Activated T-cell treated with anti-CD3 and anti-CD28 coated beads for 48 hours (primary cell): ENCODE results near the gene MCRIP1.

Source experiments
- DNase-seq: peaks from one replicate; pipeline ENCODE4 v3.0.0-alpha.2; 2020; ENCODE audit warnings: low read depth

Gene MCRIP1

GRCh38 chr17:81819708-81820107, 13.4 kb downstream of the MCRIP1 start:
- DNase-seq, result no peak

DNA sequence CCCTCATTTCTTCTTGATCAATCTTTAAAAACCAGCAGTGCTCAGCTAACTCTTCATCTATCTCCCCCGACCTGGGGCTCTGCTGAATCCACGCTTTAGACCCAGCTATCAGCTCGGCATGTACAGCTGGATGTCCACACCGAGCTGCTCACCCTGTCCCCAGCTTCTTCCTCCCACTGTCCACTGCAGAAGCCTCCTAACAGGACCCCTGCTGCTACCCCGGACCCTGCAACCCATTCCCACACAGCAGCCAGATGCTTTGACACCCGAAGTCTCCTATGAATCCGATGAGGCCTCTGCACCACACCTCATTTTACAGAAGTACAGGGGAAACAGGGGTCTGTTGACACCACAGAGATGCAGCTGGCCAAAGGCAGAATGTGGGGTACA, 15.3 kb downstream of the MCRIP1 start:
- DNase-seq, result no peak

GRCh38 chr17:81815646-81815986, 17.5 kb downstream of the MCRIP1 start:
- no peak for DNase-seq

- no peak for DNase-seq
Observed at GRCh38 chr17:81814748-81815645, 18.1 kb downstream of the MCRIP1 start.

- no peak for DNase-seq
Observed at GRCh38 chr17:81813861-81814683, 19.0 kb downstream of the MCRIP1 start.

DNA sequence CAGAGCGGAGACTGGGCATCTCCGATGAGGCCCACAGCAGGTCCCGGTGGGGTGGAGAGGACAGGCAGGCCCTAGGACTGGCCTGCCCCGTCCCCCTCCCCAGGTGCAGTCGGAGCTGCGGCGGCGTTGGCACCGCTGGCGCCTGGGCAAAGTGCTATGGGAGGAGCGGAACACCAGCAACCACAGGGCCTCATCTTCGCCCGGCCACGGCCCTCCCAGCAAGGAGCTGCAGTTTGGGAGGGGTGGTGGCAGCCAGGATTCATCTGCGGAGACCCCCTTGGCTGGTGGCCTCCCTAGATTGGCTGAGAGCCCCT, 19.8 kb downstream of the MCRIP1 start:
- no peak for DNase-seq

GRCh38 chr17:81812571-81813370, 20.3 kb downstream of the MCRIP1 start:
- no peak for DNase-seq

- DNase-seq, result no peak
Observed at GRCh38 chr17:81811705-81812570, 21.2 kb downstream of the MCRIP1 start.

- DNase-seq, result no peak
Observed at GRCh38 chr17:81810892-81811704, 22.0 kb downstream of the MCRIP1 start.

- DNase-seq, result no peak
Observed at GRCh38 chr17:81810476-81810875, 22.6 kb downstream of the MCRIP1 start.

DNA sequence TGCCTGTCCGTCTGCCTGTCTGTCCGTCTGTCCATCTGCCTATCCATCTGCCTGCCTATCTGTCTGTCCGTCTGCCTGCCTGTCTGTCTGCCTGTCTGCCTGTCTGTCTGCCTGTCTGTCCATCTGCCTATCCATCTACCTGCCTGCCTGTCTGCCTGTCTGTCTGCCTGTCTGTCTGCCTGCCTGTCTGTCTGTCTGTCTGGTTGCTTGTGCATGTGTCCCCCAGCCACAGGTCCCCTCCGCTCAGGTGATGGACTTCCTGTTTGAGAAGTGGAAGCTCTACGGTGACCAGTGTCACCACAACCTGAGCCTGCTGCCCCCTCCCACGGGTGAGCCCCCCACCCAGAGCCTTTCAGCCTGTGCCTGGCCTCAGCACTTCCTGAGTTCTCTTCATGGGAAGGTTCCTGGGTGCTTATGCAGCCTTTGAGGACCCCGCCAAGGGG, 23.5 kb downstream of the MCRIP1 start:
- DNase-seq, result no peak

- no peak for DNase-seq
Observed at GRCh38 chr17:81808778-81809555, 24.1 kb downstream of the MCRIP1 start.

GRCh38 chr17:81807839-81808238, 25.3 kb downstream of the MCRIP1 start:
- no peak for DNase-seq

GRCh38 chr17:81807210-81807719, 25.8 kb downstream of the MCRIP1 start:
- DNase-seq, result no peak

DNA sequence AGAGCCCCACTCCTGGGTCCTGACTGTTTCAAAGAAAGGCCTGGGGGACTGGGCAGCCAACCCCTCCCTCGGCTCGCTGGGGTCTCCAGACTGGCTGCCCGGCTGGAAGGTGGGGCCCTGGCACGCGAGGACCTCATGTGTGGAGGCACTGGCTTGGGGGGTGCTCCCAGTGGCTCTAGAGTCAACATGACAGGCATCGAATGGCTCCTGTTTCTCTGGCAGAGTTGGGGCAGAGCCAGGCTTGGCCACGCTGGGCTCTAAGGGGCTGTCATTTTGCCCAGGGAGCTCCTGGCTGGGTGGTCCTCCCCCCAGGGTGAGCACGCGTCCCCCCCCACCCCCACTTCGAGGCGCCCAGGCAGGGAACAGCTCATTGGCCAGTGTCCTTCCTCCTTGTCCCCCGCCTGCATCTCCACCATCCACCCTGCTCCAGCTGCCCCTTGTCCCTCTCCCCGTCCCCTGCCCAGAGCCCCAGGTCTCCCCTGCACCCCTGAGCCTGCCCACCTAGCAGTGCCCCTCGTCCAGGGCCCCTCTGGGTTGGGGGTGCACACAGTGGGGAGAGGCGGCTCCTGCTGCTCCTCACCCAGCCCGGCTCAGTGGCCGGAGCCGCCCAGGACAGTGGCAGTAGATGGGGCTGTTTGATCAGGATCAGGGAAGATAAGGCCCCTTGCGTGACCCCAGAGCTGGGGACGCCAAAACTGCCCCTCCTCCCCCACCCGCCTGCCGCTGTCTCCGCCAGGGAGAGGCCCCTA, 26.5 kb downstream of the MCRIP1 start:
- no peak for DNase-seq

DNA sequence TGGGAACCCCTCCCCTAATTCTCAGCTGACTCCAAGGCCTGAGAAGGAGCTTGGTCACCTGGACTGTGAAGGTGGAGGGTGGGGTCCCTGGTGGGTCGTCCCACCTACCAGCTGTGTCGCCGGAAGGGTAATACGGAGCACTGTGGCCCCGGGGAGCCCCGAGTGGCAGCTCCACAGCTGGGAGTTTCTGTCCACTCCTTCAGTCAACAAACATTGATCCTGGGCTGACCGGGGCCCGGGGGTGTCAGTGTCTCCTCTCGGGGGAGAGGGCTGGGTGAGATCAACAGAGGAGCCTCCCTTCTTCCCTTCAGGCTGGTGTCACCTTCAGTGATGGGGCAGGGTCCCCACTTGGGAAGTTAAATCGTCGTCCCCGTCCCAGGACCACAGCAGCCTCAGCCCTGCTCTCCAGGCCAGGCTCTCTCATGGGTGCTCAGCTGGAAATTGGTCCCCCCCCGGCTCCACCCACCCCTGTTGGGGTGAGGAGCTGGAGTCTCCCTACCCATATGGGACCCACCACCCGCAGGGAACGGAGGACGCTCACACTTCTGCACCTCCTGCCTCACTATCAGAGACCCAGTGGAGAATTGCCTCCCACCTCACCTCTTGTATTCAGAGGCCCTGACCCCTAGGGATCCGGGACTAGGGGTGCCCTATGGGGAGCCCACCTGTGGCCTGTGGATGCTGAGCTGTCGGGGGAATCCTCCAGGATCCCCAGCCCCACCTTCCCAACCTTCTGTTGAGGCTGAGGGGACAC, 27.2 kb downstream of the MCRIP1 start:
- DNase-seq, result no peak

DNA sequence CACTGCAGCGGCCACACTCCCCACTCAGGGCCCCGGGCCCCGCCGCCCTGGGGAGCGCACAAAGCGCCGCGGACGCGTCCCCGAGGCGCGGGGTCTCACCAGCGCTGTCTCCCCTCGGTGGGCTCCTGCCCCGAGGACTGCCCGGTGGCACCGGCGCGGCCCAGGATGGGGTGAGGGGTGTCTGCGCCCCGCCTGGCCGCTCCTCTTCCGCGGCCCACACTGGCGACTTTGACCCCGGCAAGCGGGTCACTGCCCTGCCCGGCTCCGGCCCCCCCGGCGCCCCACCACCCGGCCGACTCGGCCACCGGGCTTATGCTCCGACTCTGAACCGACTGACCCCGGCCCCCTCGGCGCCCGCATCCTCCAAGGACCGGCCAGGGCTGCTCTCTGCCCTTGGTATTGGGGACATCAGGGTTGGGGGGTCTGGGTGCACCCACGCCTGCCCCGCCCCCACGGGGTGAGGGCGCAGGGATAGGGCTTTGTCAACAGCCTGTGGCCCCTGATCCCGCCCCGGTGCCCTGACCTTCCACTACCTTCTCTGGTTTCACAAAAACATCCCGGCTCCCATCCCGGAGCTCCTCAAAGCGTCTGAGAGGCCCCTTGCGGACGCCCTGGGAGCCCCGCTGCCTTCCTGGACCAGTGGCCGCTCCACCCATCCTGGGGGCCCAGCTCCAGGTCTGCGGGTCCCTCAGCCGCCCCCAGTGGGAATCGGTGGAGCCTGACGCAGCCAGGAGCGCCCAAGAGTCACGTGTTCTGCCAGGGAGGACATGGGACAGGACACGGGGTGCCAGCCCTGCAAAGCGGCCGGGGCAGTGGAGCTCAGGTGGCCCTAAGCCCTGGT, 28.3 kb downstream of the MCRIP1 start:
- DNase-seq, result no peak
